H1 (cell line): ENCODE results near the gene KRTAP9-2. TPM values are rescaled to one million over a fixed set of nuclear protein-coding genes. Genes with fewer than 3 reads are reported as not detected.

Experiments used
- CTCF ChIA-PET: fragments of 300-600 bp; sonication (Branson Sonifier 250); formaldehyde crosslinking; loops from one replicate; lab custom pipeline; 2021; ENCODE audit not compliant: partially characterized antibody; lab: Charles Lee
- POLR2A ChIA-PET: fragments of 300-600 bp; sonication (Branson Sonifier 250); formaldehyde crosslinking; loops from one replicate; lab custom pipeline; 2021; ENCODE audit warnings: inconsistent platforms; ENCODE audit not compliant: partially characterized antibody; lab: Charles Lee
- DNase-seq, 2 experiments: peaks; one replicate each; pipeline versions ENCODE4 v3.0.0 to v3.0.0-alpha.2; 2010 to 2022; ENCODE audit warnings: low spot score in 2 of 2, low read depth in 1 of 2, mixed read lengths in 1 of 2
- FAIRE-seq: peaks from 2 replicates; lab custom pipeline; 2011; peaks lifted over from hg19 to GRCh38; lab: Jason Lieb, UNC
- H2AFZ ChIP-seq: 2 replicates; pipeline ENCODE4 v1.8.1; 2012; ENCODE audit warnings: low read length, inconsistent platforms
- H2AK5ac ChIP-seq: 2 replicates; pipeline ENCODE4 v1.6.1; 2013; ENCODE audit warnings: low read depth, low read length
- H2BK120ac ChIP-seq: replicated peaks from 2 replicates; pipeline ENCODE3; 2013; ENCODE audit warnings: low read depth, low read length, inconsistent platforms
- H2BK12ac ChIP-seq: 2 replicates; pipeline ENCODE4 v1.6.1; 2013; ENCODE audit warnings: low read depth, low read length
- H2BK15ac ChIP-seq: 2 replicates; pipeline ENCODE4 v1.6.1; 2013; ENCODE audit warnings: low read length
- H2BK20ac ChIP-seq: 2 replicates; pipeline ENCODE4 v1.6.1; 2013; ENCODE audit warnings: low read length
- H2BK5ac ChIP-seq: 2 replicates; pipeline ENCODE4 v1.6.1; 2013; ENCODE audit warnings: low read depth, low read length
- H3K14ac ChIP-seq: 2 replicates; pipeline ENCODE4 v1.6.1; 2013; ENCODE audit warnings: inconsistent platforms; ENCODE audit not compliant: insufficient read length
- H3K18ac ChIP-seq: 2 replicates; pipeline ENCODE4 v1.6.1; 2013; ENCODE audit warnings: low read length; ENCODE audit errors: extremely low read depth
- H3K23ac ChIP-seq: 2 replicates; pipeline ENCODE4 v1.6.1; 2013; ENCODE audit warnings: inconsistent platforms; ENCODE audit not compliant: insufficient read length
- H3K23me2 ChIP-seq: 2 replicates; pipeline ENCODE4 v1.6.1; 2013; ENCODE audit warnings: low read depth, low read length
- H3K27ac ChIP-seq: 2 replicates; pipeline ENCODE4 v1.6.1; 2011; ENCODE audit warnings: low read depth, low read length, inconsistent platforms
- H3K27me3 ChIP-seq, 4 experiments: replicated peaks in 1 of 4; 1 replicate in 1 of 4; 2 replicates in 3 of 4; pipeline versions ENCODE4 v1.6.1 to v1.8.1; 2011 to 2013; ENCODE audit warnings: low read length in 3 of 4, mild to moderate bottlenecking in 3 of 4, inconsistent platforms in 2 of 4, mixed read lengths in 2 of 4, moderate library complexity in 1 of 4; ENCODE audit not compliant: control insufficient read depth in 3 of 4, insufficient read depth in 3 of 4; ENCODE audit errors: extremely low read depth in 1 of 4
- H3K36me3 ChIP-seq, 4 experiments: 2 replicates each; pipeline versions ENCODE4 v1.6.1 to v1.8.1; 2011 to 2013; ENCODE audit warnings: mild to moderate bottlenecking in 4 of 4, low read length in 3 of 4, moderate library complexity in 2 of 4, control low read depth in 1 of 4, inconsistent platforms in 1 of 4; ENCODE audit not compliant: insufficient read depth in 4 of 4, control insufficient read depth in 2 of 4
- H3K4ac ChIP-seq: replicated peaks from 2 replicates; pipeline ENCODE3; 2013; ENCODE audit warnings: low read length, low read depth, mixed read lengths, inconsistent platforms; ENCODE audit not compliant: insufficient read length
- H3K4me1 ChIP-seq, 4 experiments: replicated peaks in 1 of 4; 1 replicate in 1 of 4; 2 replicates in 3 of 4; pipeline versions ENCODE4 v1.6.1 to v1.8.1; 2011 to 2013; ENCODE audit warnings: low read length in 3 of 4, inconsistent platforms in 2 of 4, mixed read lengths in 1 of 4; ENCODE audit not compliant: insufficient read depth in 4 of 4, control insufficient read depth in 3 of 4
- H3K4me2 ChIP-seq, 2 experiments: 2 replicates each; pipeline versions ENCODE4 v1.6.1 to v1.8.1; 2011 to 2013; ENCODE audit warnings: low read depth in 2 of 2, low read length in 2 of 2, control low read depth in 1 of 2, inconsistent platforms in 1 of 2, mild to moderate bottlenecking in 1 of 2; ENCODE audit not compliant: insufficient read depth in 1 of 2
- H3K4me3 ChIP-seq, 4 experiments: fragments of 200-600, 300-600 bp in 1 of 4; sonication (generic), shearing (Covaris generic), sonication (Bioruptor Twin) in 1 of 4; 2 replicates each; pipeline versions ENCODE4 v1.5.1 to v1.8.1; 2011 to 2016; ENCODE audit warnings: low read length in 4 of 4, low read depth in 3 of 4, control low read depth in 2 of 4, inconsistent platforms in 2 of 4, mild to moderate bottlenecking in 2 of 4, mixed read lengths in 1 of 4, moderate library complexity in 1 of 4; ENCODE audit not compliant: insufficient read depth in 2 of 4; ENCODE audit errors: extremely low read depth in 1 of 4
- H3K56ac ChIP-seq: replicated peaks from 2 replicates; pipeline ENCODE3; 2013; ENCODE audit warnings: low read depth, mild to moderate bottlenecking, mixed read lengths, low read length, inconsistent platforms; ENCODE audit not compliant: insufficient read length
- H3K79me1 ChIP-seq: 2 replicates; pipeline ENCODE4 v1.6.1; 2013; ENCODE audit warnings: low read depth, low read length, control low read depth
- H3K79me2 ChIP-seq, 2 experiments: 2 replicates each; pipeline versions ENCODE4 v1.6.1 to v1.8.1; 2012 to 2013; ENCODE audit warnings: low read length in 2 of 2, mild to moderate bottlenecking in 2 of 2, inconsistent platforms in 1 of 2; ENCODE audit not compliant: insufficient read depth in 2 of 2, control insufficient read depth in 1 of 2
- H3K9ac ChIP-seq, 4 experiments: replicated peaks in 1 of 4; 1 replicate in 1 of 4; 2 replicates in 3 of 4; pipeline versions ENCODE4 v1.6.1 to v1.8.1; 2011 to 2013; ENCODE audit warnings: low read depth in 3 of 4, low read length in 3 of 4, control low read depth in 2 of 4, mild to moderate bottlenecking in 2 of 4, moderate library complexity in 2 of 4, inconsistent platforms in 1 of 4; ENCODE audit errors: extremely low read depth in 1 of 4
- H3K9me3 ChIP-seq, 2 experiments: 2 replicates each; pipeline versions ENCODE4 v1.6.1 to v1.8.1; 2012 to 2013; ENCODE audit warnings: mild to moderate bottlenecking in 2 of 2, moderate library complexity in 2 of 2, control low read depth in 1 of 2, inconsistent platforms in 1 of 2, low read depth in 1 of 2, low read length in 1 of 2, mixed read lengths in 1 of 2; ENCODE audit not compliant: insufficient read depth in 2 of 2
- H4K20me1 ChIP-seq, 2 experiments: replicated peaks in 1 of 2; 2 replicates each; pipeline versions ENCODE3 to v1.8.1; 2011 to 2013; ENCODE audit warnings: inconsistent platforms in 2 of 2, low read length in 2 of 2, mild to moderate bottlenecking in 1 of 2; ENCODE audit not compliant: insufficient read depth in 2 of 2, control insufficient read depth in 1 of 2
- H4K5ac ChIP-seq: 2 replicates; pipeline ENCODE4 v1.6.1; 2013; ENCODE audit warnings: low read length, low read depth, mixed read lengths, inconsistent platforms; ENCODE audit not compliant: insufficient read length
- H4K8ac ChIP-seq: 2 replicates; pipeline ENCODE4 v1.8.0; 2013; ENCODE audit warnings: mild to moderate bottlenecking, moderate library complexity, low read length, inconsistent platforms; ENCODE audit not compliant: insufficient read depth; ENCODE audit errors: extremely low read depth
- H4K91ac ChIP-seq: replicated peaks from 2 replicates; pipeline ENCODE3; 2013; ENCODE audit warnings: low read length, mixed read lengths, inconsistent platforms; ENCODE audit not compliant: insufficient read length
- BCL11A ChIP-seq, 2 experiments: IDR thresholded peaks; one replicate each; pipeline ENCODE4 v1.6.1; 2011; ENCODE audit warnings: low read depth in 2 of 2, low read length in 2 of 2, mild to moderate bottlenecking in 2 of 2
- CBX5 ChIP-seq: fragments of 300-800, 300-1000 bp; sonication (generic); IDR thresholded peaks from 2 replicates; pipeline ENCODE4 v1.7.1; 2016; ENCODE audit warnings: antibody characterized with exemption, low read length, low read depth
- CEBPB ChIP-seq: IDR thresholded peaks from 2 replicates; pipeline ENCODE4 v1.6.1; 2012; ENCODE audit warnings: low read depth, low read length
- CHD1 ChIP-seq: IDR thresholded peaks from 2 replicates; pipeline ENCODE4 v1.6.1; 2012; ENCODE audit warnings: low read depth, low read length, improper control_type of control experiment
- CREB1 ChIP-seq: IDR thresholded peaks from 2 replicates; pipeline ENCODE4 v1.6.1; 2012; ENCODE audit warnings: inconsistent platforms
- EZH2 ChIP-seq: fragments of 200-600 bp; sonication (generic); IDR thresholded peaks from 2 replicates; pipeline ENCODE4 v1.7.1; 2012; ENCODE audit warnings: low read depth, mild to moderate bottlenecking, moderate library complexity, low read length, inconsistent platforms; ENCODE audit not compliant: severe bottlenecking
- MAX ChIP-seq: IDR thresholded peaks from 2 replicates; pipeline ENCODE4 v1.6.1; 2012; ENCODE audit warnings: inconsistent platforms
- POLR2A ChIP-seq, 2 experiments: IDR thresholded peaks; 1 replicate in 1 of 2; 2 replicates in 1 of 2; pipeline ENCODE4 v1.6.1; 2011; ENCODE audit warnings: low read depth in 2 of 2, low read length in 2 of 2, mild to moderate bottlenecking in 2 of 2; ENCODE audit errors: control extremely low read depth in 1 of 2
- POLR2AphosphoS5 ChIP-seq: IDR thresholded peaks from 2 replicates; pipeline ENCODE4 v1.6.1; 2011; ENCODE audit warnings: low read depth, low read length
- RXRA ChIP-seq: IDR thresholded peaks from 2 replicates; pipeline ENCODE4 v1.6.1; 2011; ENCODE audit warnings: low read depth, mild to moderate bottlenecking, low read length, moderate library complexity; ENCODE audit not compliant: insufficient read depth
- SIRT6 ChIP-seq: IDR thresholded peaks from one replicate; pipeline ENCODE4 v1.7.1; 2012; ENCODE audit warnings: low read length, inconsistent platforms
- SP1 ChIP-seq: IDR thresholded peaks from 2 replicates; pipeline ENCODE4 v1.6.1; 2011; ENCODE audit warnings: low read depth, low read length
- SP4 ChIP-seq: IDR thresholded peaks from 2 replicates; pipeline ENCODE4 v1.6.1; 2012; ENCODE audit warnings: low read length, inconsistent platforms
- SRF ChIP-seq: IDR thresholded peaks from 2 replicates; pipeline ENCODE4 v1.6.1; 2011; ENCODE audit warnings: mild to moderate bottlenecking, low read depth, low read length, moderate library complexity
- TAF7 ChIP-seq: optimal IDR thresholded peaks from 2 replicates; pipeline ENCODE3; 2011; ENCODE audit warnings: low read depth, mild to moderate bottlenecking, inconsistent platforms, low read length, moderate library complexity, borderline replicate concordance
- WGBS, 2 experiments: shearing (Covaris generic) in 1 of 2; methylation state at CpG; one replicate each; pipeline versions ENCODE4 v1.1.6 to v1.1.7; 2013 to 2015; ENCODE audit warnings: low lambda C conversion rate in 2 of 2, mixed read lengths in 2 of 2, inconsistent platforms in 1 of 2, low coverage in 1 of 2, missing lambda C conversion rate in 1 of 2; ENCODE audit not compliant: insufficient replicate concordance in 2 of 2, insufficient coverage in 1 of 2, insufficient read length in 1 of 2; ENCODE audit errors: extremely low coverage in 1 of 2, missing lambda C conversion rate in 1 of 2; 5-methylcytosine and 5-hydroxymethylcytosine counted together
- polyA plus RNA-seq, 7 experiments: library from polyadenylated mRNA; depleted of rRNA in 3 of 7; stranded (reverse) in 5 of 7; unstranded in 2 of 7; fragments of >200 nt in 5 of 7; fragments of 200-250 nt in 2 of 7; gene quantifications; 1 replicate in 5 of 7; 2 replicates in 1 of 7; 4 replicates in 1 of 7; pipeline versions ENCODE4 v1.2.1 to v1.2.3, GENCODE V29; 2011 to 2013; ENCODE audit warnings: missing spikeins in 2 of 7, mixed read lengths in 2 of 7
- total RNA-seq: library from RNA; stranded (reverse); fragmentation: NEBNext Ultra II Directional; extraction: Animal tissue kit (Norgen Biotek cat#: 25700); gene quantifications from 2 replicates; pipeline ENCODE4 v1.2.1, GENCODE V29; 2021

KRTAP9-2 gene
- total and polyA plus RNA-seq, 2 of the 8 experiments (the other 6 are each of a cell fraction or from before 2014, with no cell fraction given): not detected

DNA sequence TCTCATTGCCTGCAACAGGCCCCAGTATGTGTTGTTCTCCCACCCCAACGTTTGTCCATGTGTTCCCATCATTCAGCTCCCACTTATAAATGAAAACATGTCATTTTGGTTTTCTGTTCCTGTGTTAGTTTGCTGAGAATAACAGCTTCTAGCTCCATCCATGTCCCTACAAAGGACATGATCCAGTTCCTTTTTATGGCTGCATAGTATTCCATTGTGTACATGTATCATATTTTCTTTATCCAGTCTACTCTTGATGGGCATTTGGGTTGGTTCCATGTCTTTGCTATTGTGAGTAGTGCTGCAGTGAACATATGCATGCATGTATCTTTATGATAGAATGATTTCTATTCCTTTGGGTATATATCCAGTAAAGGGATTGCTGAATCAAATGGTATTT lies 10.8 kb upstream of the KRTAP9-2 start:
- CTCF ChIA-PET: no interaction called here
- Histone ChIP-seq H3K4ac (no peak overlapping the region), H4K5ac (no peak overlapping the region)

More for the DNA sequence above, 10.8 kb upstream of the KRTAP9-2 start:
- WGBS, 2 experiments: 93% methylated on average over 1 of the region's 1 CpG; no CpG with 5 or more reads in 1 of the 2 experiments
- H3K23ac ChIP-seq: no peak overlapping the region
- no peak overlapping the region for H3K4me3 ChIP-seq
- H3K36me3 ChIP-seq: no peaks in the 10 kb centered on the region
- H2AK5ac ChIP-seq: no peak overlapping the region
- H3K18ac ChIP-seq: no peak overlapping the region
- H3K14ac ChIP-seq: no peak overlapping the region
- H3K27me3 ChIP-seq: no peaks in the 10 kb centered on the region
- H3K79me2 ChIP-seq: no peaks in the 10 kb centered on the region
- no peak overlapping the region for H2BK20ac ChIP-seq
- H3K4me1 ChIP-seq: no peaks in the 10 kb centered on the region
- DNase-seq: no peak
- no peak overlapping the region for H3K56ac ChIP-seq
- no peak overlapping the region for H2BK15ac ChIP-seq
- POLR2A ChIA-PET: no interaction called here
- no peaks in the 10 kb centered on the region for H4K20me1 ChIP-seq
- H2BK5ac ChIP-seq: no peak overlapping the region
- no peak overlapping the region for H3K9ac ChIP-seq
- no peak overlapping the region for H3K4me2 ChIP-seq
- H3K79me1 ChIP-seq: no peaks in the 10 kb centered on the region
- no peaks in the 10 kb centered on the region for H3K9me3 ChIP-seq
- H2AFZ ChIP-seq: no peak overlapping the region
- no peaks in the 10 kb centered on the region for H3K23me2 ChIP-seq
- no peak overlapping the region for H4K91ac ChIP-seq
- no peak overlapping the region for H4K8ac ChIP-seq
- no peak overlapping the region for H3K27ac ChIP-seq
- no peak for FAIRE-seq
- no peak overlapping the region for H2BK120ac ChIP-seq
- H2BK12ac ChIP-seq: no peak overlapping the region
- TF ChIP-seq SIRT6 (no peak), MAX (no peak), SP1 (no peak), CBX5 (no peak), RXRA (no peak), BCL11A (IDR thresholded peaks at IDR 0.05; ENCODE audit: low read depth in 2 of 2, low read length in 2 of 2) (no peak), CEBPB (no peak), POLR2AphosphoS5 (no peak), POLR2A (IDR thresholded peaks at IDR 0.05; ENCODE audit: control extremely low read depth in 1 of 2, low read depth in 2 of 2, low read length in 2 of 2) (no peak), SP4 (no peak), CREB1 (no peak), CHD1 (no peak), EZH2 (no peak), SRF (no peak), TAF7 (no peak)
- TF ChIP-seq, all 59 proteins: peak for 0
